Suprapubic skin (tissue), 3 donors: Measurements from ENCODE around the gene SGCE.

ENCODE experiments used
- POLR2A ChIP-seq, 2 donors: fragments of 450-650 bp; IDR thresholded peaks; one replicate each; pipeline ENCODE4 v1.6.1; 2017; ENCODE audit warnings: antibody characterized with exemption in 2 of 2, mild to moderate bottlenecking in 2 of 2, moderate library complexity in 2 of 2
- TF ChIP-seq, protein P1 (sequence below), 2 donors: fragments of 200-600 bp in 1 of 2; fragments of 450-650 bp in 1 of 2; sonication (generic) in 1 of 2; IDR thresholded peaks; one replicate each; pipeline ENCODE4 v1.5.1; 2016 to 2019; ENCODE audit warnings: antibody characterized with exemption in 2 of 2, mild to moderate bottlenecking in 1 of 2, moderate library complexity in 1 of 2

DNA sequence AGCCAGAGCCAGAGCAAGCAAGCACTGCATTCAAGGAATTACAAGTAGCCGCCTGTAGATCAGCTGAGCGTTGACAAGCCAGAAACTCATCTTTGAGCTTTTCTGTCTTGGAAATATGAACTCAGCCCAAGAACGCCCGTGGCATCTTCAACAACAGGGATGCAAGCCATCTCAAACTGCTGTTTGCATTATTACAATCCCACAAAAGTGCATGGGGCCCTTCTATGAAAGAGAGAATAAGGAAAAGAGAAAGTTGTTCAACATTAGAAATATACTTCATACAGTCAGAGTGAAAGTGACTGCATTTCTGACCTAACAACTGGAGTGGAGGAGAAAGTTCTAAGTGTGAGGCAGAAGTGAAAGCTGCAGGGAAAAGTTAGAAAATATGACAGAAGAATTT, 6.5 kb downstream of the SGCE start:
- TF ChIP-seq, protein P1, sequence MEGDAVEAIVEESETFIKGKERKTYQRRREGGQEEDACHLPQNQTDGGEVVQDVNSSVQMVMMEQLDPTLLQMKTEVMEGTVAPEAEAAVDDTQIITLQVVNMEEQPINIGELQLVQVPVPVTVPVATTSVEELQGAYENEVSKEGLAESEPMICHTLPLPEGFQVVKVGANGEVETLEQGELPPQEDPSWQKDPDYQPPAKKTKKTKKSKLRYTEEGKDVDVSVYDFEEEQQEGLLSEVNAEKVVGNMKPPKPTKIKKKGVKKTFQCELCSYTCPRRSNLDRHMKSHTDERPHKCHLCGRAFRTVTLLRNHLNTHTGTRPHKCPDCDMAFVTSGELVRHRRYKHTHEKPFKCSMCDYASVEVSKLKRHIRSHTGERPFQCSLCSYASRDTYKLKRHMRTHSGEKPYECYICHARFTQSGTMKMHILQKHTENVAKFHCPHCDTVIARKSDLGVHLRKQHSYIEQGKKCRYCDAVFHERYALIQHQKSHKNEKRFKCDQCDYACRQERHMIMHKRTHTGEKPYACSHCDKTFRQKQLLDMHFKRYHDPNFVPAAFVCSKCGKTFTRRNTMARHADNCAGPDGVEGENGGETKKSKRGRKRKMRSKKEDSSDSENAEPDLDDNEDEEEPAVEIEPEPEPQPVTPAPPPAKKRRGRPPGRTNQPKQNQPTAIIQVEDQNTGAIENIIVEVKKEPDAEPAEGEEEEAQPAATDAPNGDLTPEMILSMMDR (IDR thresholded peaks at IDR 0.05), result no peak
- TF ChIP-seq POLR2A (IDR thresholded peaks at IDR 0.05), result no peak
